Stomach (tissue), 19 donors: ENCODE measurements around the gene STK17A. TPM values are rescaled to one million over a fixed set of nuclear protein-coding genes. Genes with fewer than 3 reads are reported as not detected.

Experiments
- DNase-seq, 2 donors: peaks; one replicate each; pipeline versions ENCODE4 v3.0.0 to v3.0.0-alpha.2; 2013 to 2019
- H3K27ac ChIP-seq, 5 donors: fragments of 200-600 bp in 4 of 5; sonication (generic) in 4 of 5; one replicate each; pipeline ENCODE4 v1.5.1; 2013 to 2019; ENCODE audit warnings: mild to moderate bottlenecking in 1 of 5, moderate library complexity in 1 of 5
- H3K27me3 ChIP-seq, 3 donors: fragments of 200-600 bp; sonication (generic); one replicate each; pipeline ENCODE4 v1.5.1; 2017 to 2019; ENCODE audit warnings: mixed run types in 1 of 3
- H3K36me3 ChIP-seq, 4 donors: fragments of 200-600 bp; sonication (generic); 1 replicate in 3 of 4; 2 replicates in 1 of 4; pipeline ENCODE4 v1.5.1; 2016 to 2019
- H3K4me1 ChIP-seq, 4 donors: fragments of 200-600 bp; sonication (generic); one replicate each; pipeline ENCODE4 v1.5.1; 2016 to 2019
- H3K4me3 ChIP-seq, 4 donors: fragments of 200-600 bp; sonication (generic) in 3 of 4; one replicate each; pipeline ENCODE4 v1.5.1; 2016 to 2019; ENCODE audit warnings: mild to moderate bottlenecking in 1 of 4
- H3K9me3 ChIP-seq, 4 donors: fragments of 200-600 bp; sonication (generic); one replicate each; pipeline ENCODE4 v1.5.1; 2016 to 2019
- EP300 ChIP-seq: sonication (generic); formaldehyde crosslinking; IDR thresholded peaks from one replicate; pipeline ENCODE4 v1.6.1; 2017; ENCODE audit warnings: antibody characterized with exemption
- POLR2A ChIP-seq, 4 donors: fragments of 450-650 bp; IDR thresholded peaks; one replicate each; pipeline ENCODE4 v1.6.1; 2016; ENCODE audit warnings: antibody characterized with exemption in 4 of 4, control low read depth in 2 of 4, mild to moderate bottlenecking in 1 of 4, moderate library complexity in 1 of 4
- POLR2AphosphoS5 ChIP-seq, 3 donors: sonication (generic); formaldehyde crosslinking; IDR thresholded peaks; one replicate each; pipeline ENCODE4 v1.6.1; 2016; ENCODE audit warnings: antibody characterized with exemption in 3 of 3
- WGBS, 5 donors: extraction: QIAGEN DNeasy Blood & Tissue Kit in 3 of 5; methylation state at CpG; one replicate each; pipeline versions ENCODE4 v1.1.5 to v1.1.7; 2013 to 2018; 5-methylcytosine and 5-hydroxymethylcytosine counted together
- intact Hi-C: fragments of 100-400 bp; cut with DNase I; formaldehyde crosslinking; loops from one replicate; pipeline ENCODE4 v1.15.1; 2023; ENCODE audit warnings: low total_unique reads
- long read RNA-seq, 10 donors: transcript quantifications; one replicate each; lab custom pipeline, GENCODE V29; 2026
- polyA plus RNA-seq, 3 donors: library from polyadenylated mRNA; stranded (reverse); fragments of 200-250 nt; gene quantifications; one replicate each; pipeline ENCODE4 v1.2.3, GENCODE V29; 2013
- total RNA-seq, 5 donors: library from RNA; depleted of rRNA; stranded (reverse); fragments of >200 nt; gene quantifications; one replicate each; pipeline versions ENCODE4 v1.1.0 to v1.2.3, GENCODE V29; 2014 to 2016
- TF ChIP-seq, protein P1 (sequence below), 7 experiments: fragments of 450-650 bp in 4 of 7; fragments of 200-600 bp in 3 of 7; sonication (generic) in 3 of 7; IDR thresholded peaks; one replicate each; pipeline ENCODE4 v1.5.1; 2016 to 2019; ENCODE audit warnings: antibody characterized with exemption in 7 of 7, control low read depth in 2 of 7, mild to moderate bottlenecking in 1 of 7
- donor health status: healthy with polysubstance abuse.
- donor health status: Bipolar disorder and iron deficiency.
- donor health status: healthy.

Gene STK17A
- total RNA-seq (10 to 100 TPM; 18.5 to 33.0 (median 30.8) TPM), polyA plus RNA-seq (10 to 100 TPM in 2 of 3 donors, 1 to 10 TPM in 1; 6.3 to 32.4 (median 19.2) TPM)
- long read RNA-seq, donor 1, partial matches to known transcripts, result 5 of 10 reads
- long read RNA-seq, donor 1, other reads (novel, unspliced or antisense), result 0 of 10 reads
- long read RNA-seq, donor 2, transcript STK17A-201 (7 exons, 3,368 nt), result major isoform, 6 of 59 reads
- long read RNA-seq, donor 2, partial matches to known transcripts, result 34 of 59 reads
- long read RNA-seq, donor 2, other reads (novel, unspliced or antisense), result 18 of 59 reads
- long read RNA-seq, donor 3, partial matches to known transcripts, result 0 of 4 reads
- long read RNA-seq, donor 3, other reads (novel, unspliced or antisense), result 0 of 4 reads
- long read RNA-seq, donor 4, partial matches to known transcripts, result 0 of 1 reads
- long read RNA-seq, donor 4, other reads (novel, unspliced or antisense), result 0 of 1 reads
- long read RNA-seq, donor 5, partial matches to known transcripts, result 0 of 3 reads
- long read RNA-seq, donor 5, other reads (novel, unspliced or antisense), result 0 of 3 reads
- long read RNA-seq, donor 6, transcript STK17A-201 (7 exons, 3,368 nt), result major isoform, 18 of 32 reads
- long read RNA-seq, donor 6, partial matches to known transcripts, result 14 of 32 reads
- long read RNA-seq, donor 6, other reads (novel, unspliced or antisense), result 0 of 32 reads
- long read RNA-seq, donor 7, transcript STK17A-201 (7 exons, 3,368 nt), result major isoform, 9 of 32 reads
- long read RNA-seq, donor 7, partial matches to known transcripts, result 23 of 32 reads
- long read RNA-seq, donor 7, other reads (novel, unspliced or antisense), result 0 of 32 reads
- long read RNA-seq, donor 8, transcript STK17A-201 (7 exons, 3,368 nt), result major isoform, 5 of 37 reads
- long read RNA-seq, donor 8, partial matches to known transcripts, result 32 of 37 reads
- long read RNA-seq, donor 8, other reads (novel, unspliced or antisense), result 0 of 37 reads
- long read RNA-seq, donor 9, partial matches to known transcripts, result 0 of 2 reads
- long read RNA-seq, donor 9, other reads (novel, unspliced or antisense), result 0 of 2 reads
- long read RNA-seq, donor 10, partial matches to known transcripts, result 6 of 9 reads
- long read RNA-seq, donor 10, other reads (novel, unspliced or antisense), result 0 of 9 reads

DNA sequence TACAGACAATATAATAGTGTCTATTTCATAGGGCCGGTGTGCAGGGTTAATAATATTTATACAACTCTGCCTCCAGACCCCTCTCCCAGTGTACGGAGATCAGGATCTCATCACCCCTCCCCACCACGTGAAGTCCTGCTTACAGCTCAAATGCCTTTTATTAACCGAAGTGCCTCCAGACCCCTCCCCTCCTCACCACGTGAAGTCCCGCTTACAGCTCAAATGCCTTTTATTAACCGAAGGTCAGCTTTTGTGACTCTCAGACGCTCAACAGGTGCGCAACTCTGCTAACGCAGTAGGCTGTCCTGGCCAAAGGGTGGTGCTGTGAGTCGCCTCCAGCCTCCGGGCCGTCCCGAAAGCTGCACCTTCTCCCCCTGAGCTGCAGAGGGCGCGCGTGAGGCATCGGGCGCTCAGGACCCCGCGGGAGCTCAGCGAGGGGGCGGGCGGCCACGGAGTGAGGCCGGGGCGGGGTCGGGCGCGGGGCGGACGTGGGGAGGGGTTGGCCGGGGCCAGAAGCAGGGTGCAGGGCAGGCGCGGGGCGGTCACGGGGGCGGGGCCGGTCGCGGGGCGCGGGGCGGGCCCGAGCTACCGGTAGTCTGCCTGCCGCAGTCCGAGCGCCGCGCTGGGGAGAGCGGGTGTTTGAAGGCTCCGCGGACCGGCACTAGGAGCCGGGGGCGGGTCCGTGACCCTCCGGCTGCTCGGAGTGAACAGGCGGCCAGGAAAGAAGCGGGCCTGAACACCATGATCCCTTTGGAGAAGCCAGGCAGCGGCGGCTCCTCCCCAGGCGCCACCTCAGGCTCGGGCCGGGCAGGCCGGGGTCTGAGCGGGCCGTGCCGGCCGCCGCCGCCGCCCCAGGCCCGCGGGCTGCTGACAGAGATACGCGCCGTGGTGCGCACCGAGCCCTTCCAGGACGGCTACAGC, at the start of gene STK17A:
Gene STK17A, plus strand, starts transcription at position 606 of the 921 bp plus-strand sequence. Its CDS starts 136 bp downstream, at position 742.
- H3K27ac ChIP-seq, result peak within 1 kb of the TSS; percentile 92 to 99 (median 96)
- H3K4me3 ChIP-seq, result peak within 1 kb of the TSS; percentile 63 to 98 (median 94)
- no peaks in the 10 kb centered on the region for H3K36me3 ChIP-seq
- peaks cover 17 to 41% (median 30%) of the 10 kb centered on the region in 4 donors for H3K4me1 ChIP-seq
- 1 to 2% (median 1%) methylated on average over 18 to 83 of the region's 83 CpGs for WGBS, 5 donors
- no peaks in the 10 kb centered on the region for H3K9me3 ChIP-seq
- H3K27me3 ChIP-seq, result peaks cover 0 to 9% (median 0%) of the 10 kb centered on the region in 3 donors
- peak; percentile 95 to 98 for DNase-seq
- TF ChIP-seq, protein P1, sequence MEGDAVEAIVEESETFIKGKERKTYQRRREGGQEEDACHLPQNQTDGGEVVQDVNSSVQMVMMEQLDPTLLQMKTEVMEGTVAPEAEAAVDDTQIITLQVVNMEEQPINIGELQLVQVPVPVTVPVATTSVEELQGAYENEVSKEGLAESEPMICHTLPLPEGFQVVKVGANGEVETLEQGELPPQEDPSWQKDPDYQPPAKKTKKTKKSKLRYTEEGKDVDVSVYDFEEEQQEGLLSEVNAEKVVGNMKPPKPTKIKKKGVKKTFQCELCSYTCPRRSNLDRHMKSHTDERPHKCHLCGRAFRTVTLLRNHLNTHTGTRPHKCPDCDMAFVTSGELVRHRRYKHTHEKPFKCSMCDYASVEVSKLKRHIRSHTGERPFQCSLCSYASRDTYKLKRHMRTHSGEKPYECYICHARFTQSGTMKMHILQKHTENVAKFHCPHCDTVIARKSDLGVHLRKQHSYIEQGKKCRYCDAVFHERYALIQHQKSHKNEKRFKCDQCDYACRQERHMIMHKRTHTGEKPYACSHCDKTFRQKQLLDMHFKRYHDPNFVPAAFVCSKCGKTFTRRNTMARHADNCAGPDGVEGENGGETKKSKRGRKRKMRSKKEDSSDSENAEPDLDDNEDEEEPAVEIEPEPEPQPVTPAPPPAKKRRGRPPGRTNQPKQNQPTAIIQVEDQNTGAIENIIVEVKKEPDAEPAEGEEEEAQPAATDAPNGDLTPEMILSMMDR (IDR thresholded peaks at IDR 0.05), result peak in 5 of 7 experiments; percentile 99 to 100 (median 100)
- no peak for TF ChIP-seq POLR2A (IDR thresholded peaks at IDR 0.05)
- peak; percentile 11 to 94 (median 87) for TF ChIP-seq POLR2AphosphoS5 (IDR thresholded peaks at IDR 0.05)
- TF ChIP-seq EP300, result no peak
- intact Hi-C loops, result loop anchor here (5.0 to 10.0 kb wide), 2 partner anchors 115 to 252 kb away; no protein-coding TSS in a partner anchor

DNA sequence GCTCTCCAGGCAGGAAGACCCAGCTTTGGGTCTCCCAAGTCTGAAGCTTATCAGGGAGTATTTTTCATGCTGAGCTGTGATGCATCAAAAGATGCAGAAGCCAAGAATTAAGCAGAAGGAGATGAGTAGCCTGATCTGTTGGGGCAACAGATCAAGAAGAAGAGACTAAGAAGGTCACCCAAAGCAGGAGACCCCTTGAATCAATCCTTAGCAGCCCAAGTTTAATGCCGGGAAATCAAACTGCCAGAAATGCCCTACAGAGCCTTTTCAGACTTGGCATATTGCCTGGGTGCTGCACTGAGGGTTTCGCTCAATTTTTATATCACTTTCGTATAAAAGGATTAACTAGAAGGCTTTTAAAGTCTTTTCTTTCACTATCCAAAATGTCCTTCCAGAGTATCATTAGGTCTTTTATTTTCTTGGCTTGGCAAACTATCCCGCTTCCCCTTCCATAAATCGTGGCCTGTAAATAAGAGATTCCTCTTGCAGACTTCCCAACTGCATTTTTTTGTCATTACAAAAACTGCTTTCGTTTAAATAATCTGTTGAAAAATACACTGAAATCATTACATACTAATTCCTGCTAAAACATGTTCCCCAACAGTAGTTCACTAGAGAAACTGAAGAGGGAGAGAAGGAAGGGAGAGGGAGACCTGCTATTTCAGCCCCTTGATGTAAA, 49.0 kb upstream of the STK17A start:
- no peaks in the 10 kb centered on the region for H3K36me3 ChIP-seq
- H3K4me3 ChIP-seq, result no peak overlapping the region
- no peaks in the 10 kb centered on the region for H3K9me3 ChIP-seq
- intact Hi-C loops, result no loop called here
- H3K4me1 ChIP-seq, result peaks cover 0 to 16% (median 11%) of the 10 kb centered on the region in 4 donors
- WGBS, 5 donors, result 58 to 79% (median 67%) methylated on average over 6 of the region's 6 CpGs
- H3K27me3 ChIP-seq, result no peaks in the 10 kb centered on the region
- DNase-seq, result peak in 1 of 2 donors; percentile 71
- H3K27ac ChIP-seq, result peak overlapping the region in 1 of 5 donors; percentile 34
- TF ChIP-seq POLR2A (IDR thresholded peaks at IDR 0.05) (no peak), EP300 (no peak), POLR2AphosphoS5 (IDR thresholded peaks at IDR 0.05) (no peak)
- TF ChIP-seq, protein P1 (IDR thresholded peaks at IDR 0.05), result no peak

DNA sequence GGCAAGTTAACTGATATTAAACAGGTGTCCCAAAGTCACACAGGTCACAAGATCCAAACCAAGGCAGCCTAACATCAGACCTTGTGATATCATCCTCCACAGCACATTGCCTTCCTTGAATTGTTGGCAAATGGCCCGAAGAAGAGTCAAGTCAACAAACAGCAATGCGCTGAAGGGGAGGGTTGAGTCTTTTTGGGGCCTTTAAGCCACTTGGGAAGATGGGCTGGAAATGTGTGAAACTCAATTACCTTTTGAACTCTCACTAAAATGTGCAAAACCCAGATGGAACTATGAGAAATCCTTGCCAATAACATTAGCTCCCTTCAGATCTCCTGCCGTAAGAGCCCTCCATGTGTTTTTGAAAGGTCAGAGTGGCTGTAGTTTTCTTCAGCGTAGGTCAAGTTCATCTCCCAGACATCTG, 47.9 kb upstream of the STK17A start:
- H3K4me3 ChIP-seq, result no peak overlapping the region
- H3K36me3 ChIP-seq, result no peaks in the 10 kb centered on the region
- no peaks in the 10 kb centered on the region for H3K9me3 ChIP-seq
- TF ChIP-seq EP300, result no peak
- TF ChIP-seq POLR2A (IDR thresholded peaks at IDR 0.05), result no peak
- no peak for TF ChIP-seq POLR2AphosphoS5 (IDR thresholded peaks at IDR 0.05)
- TF ChIP-seq, protein P1 (IDR thresholded peaks at IDR 0.05), result no peak
- peaks cover 0 to 16% (median 11%) of the 10 kb centered on the region in 4 donors for H3K4me1 ChIP-seq
- H3K27me3 ChIP-seq, result no peaks in the 10 kb centered on the region
- intact Hi-C loops, result no loop called here
- H3K27ac ChIP-seq, result no peak overlapping the region
- 88 to 95% (median 90%) methylated on average over 4 of the region's 4 CpGs for WGBS, 5 donors
- no peak for DNase-seq
